Measurements from ENCODE around the gene PRELID3B.

DNA sequence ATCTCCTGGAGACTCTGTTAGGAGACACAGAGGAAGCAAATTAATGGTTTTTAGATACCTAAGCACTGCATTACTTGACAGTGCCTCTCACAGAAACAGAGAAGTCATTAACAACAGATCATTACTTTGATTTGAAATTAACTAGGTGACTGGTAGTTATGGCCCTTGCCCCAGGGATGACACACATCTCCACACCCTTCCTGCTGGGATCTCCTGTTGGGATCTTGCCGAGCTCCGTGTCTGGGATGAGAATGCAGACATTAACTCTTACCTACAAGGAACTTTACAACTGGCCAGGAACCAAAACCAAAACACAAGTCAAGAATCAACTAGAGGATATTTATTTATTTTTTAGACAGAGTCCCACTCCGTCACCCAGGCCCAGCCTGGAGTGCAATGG is 2.2 kb upstream of the PRELID3B start:
- TF ChIP-seq, protein P1, sequence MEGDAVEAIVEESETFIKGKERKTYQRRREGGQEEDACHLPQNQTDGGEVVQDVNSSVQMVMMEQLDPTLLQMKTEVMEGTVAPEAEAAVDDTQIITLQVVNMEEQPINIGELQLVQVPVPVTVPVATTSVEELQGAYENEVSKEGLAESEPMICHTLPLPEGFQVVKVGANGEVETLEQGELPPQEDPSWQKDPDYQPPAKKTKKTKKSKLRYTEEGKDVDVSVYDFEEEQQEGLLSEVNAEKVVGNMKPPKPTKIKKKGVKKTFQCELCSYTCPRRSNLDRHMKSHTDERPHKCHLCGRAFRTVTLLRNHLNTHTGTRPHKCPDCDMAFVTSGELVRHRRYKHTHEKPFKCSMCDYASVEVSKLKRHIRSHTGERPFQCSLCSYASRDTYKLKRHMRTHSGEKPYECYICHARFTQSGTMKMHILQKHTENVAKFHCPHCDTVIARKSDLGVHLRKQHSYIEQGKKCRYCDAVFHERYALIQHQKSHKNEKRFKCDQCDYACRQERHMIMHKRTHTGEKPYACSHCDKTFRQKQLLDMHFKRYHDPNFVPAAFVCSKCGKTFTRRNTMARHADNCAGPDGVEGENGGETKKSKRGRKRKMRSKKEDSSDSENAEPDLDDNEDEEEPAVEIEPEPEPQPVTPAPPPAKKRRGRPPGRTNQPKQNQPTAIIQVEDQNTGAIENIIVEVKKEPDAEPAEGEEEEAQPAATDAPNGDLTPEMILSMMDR (IDR thresholded peaks at IDR 0.05; ENCODE audit: low read depth, low read length): no peak
- TF ChIP-seq EZH2phosphoT487 (IDR thresholded peaks at IDR 0.05; ENCODE audit: low read depth): no peak

Data from OCI-LY3 (cell line).